ENCODE measurements around the gene ST6GALNAC3.

DNA sequence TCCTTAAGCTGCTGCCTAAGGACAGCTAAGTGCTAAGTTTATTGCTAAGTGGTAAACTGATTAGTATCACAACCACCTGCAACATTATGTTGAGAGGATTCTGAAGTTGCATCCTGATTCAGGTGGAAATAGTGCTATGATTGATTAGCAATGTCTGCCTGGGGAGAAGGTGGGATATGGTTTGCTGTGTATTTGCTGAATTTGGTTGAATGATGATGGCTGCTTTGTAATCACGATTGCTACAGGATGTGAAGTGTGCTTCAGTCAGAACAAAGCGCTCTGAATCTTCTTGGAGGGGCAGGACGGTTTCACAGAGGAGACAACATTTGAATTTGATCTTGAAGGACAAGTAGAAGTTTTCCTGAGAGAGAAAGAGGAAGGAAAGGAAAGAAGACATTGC is 226.0 kb downstream of the ST6GALNAC3 start:
- TF ChIP-seq, protein P1, sequence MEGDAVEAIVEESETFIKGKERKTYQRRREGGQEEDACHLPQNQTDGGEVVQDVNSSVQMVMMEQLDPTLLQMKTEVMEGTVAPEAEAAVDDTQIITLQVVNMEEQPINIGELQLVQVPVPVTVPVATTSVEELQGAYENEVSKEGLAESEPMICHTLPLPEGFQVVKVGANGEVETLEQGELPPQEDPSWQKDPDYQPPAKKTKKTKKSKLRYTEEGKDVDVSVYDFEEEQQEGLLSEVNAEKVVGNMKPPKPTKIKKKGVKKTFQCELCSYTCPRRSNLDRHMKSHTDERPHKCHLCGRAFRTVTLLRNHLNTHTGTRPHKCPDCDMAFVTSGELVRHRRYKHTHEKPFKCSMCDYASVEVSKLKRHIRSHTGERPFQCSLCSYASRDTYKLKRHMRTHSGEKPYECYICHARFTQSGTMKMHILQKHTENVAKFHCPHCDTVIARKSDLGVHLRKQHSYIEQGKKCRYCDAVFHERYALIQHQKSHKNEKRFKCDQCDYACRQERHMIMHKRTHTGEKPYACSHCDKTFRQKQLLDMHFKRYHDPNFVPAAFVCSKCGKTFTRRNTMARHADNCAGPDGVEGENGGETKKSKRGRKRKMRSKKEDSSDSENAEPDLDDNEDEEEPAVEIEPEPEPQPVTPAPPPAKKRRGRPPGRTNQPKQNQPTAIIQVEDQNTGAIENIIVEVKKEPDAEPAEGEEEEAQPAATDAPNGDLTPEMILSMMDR (IDR thresholded peaks at IDR 0.05; ENCODE audit: low read length): no peak
- no peak for TF ChIP-seq EZH2 (optimal IDR thresholded peaks at IDR 0.05; ENCODE audit: low read depth, low read length)

Data from MM.1S (cell line).